ENCODE results near the gene SURF2.

DNA sequence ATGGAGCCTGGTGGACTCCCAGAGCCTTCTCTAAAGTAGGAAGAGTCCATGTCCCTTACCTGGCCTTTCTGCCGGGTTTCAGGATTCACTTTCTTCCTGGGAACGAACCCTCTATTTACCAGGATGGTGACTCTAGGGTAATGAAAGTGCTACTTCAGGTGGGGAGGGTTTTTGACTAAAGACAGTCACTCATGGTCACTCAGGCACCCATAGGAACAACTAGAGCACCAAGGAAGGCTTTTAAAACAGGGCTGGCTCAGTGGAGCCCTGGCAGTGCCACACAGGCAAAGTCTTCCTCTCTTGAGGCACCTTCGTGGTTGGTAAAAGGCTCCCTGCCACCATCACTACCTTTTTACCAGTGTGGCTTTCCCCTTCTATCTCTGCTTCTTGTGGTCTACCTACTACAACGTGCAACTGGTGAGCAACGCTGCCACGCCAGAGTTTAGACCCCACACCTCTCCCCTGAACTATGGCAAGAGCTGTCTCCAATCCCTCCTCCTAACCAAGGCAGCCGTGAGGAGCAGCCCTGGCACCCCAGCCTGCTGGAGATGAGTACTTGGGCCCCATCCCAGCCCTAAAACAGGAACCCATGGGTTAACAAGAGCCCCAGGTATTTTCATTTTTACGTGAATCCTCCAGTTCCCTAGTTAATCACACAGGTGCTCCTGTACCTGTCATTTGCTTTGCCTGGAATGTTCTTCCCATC lies 3.6 kb upstream of the SURF2 start:
- TF ChIP-seq, protein P1, sequence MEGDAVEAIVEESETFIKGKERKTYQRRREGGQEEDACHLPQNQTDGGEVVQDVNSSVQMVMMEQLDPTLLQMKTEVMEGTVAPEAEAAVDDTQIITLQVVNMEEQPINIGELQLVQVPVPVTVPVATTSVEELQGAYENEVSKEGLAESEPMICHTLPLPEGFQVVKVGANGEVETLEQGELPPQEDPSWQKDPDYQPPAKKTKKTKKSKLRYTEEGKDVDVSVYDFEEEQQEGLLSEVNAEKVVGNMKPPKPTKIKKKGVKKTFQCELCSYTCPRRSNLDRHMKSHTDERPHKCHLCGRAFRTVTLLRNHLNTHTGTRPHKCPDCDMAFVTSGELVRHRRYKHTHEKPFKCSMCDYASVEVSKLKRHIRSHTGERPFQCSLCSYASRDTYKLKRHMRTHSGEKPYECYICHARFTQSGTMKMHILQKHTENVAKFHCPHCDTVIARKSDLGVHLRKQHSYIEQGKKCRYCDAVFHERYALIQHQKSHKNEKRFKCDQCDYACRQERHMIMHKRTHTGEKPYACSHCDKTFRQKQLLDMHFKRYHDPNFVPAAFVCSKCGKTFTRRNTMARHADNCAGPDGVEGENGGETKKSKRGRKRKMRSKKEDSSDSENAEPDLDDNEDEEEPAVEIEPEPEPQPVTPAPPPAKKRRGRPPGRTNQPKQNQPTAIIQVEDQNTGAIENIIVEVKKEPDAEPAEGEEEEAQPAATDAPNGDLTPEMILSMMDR (conservative IDR thresholded peaks at IDR 0.05; ENCODE audit: low read depth, low read length), result no peak
- TF ChIP-seq EZH2 (IDR thresholded peaks at IDR 0.05; ENCODE audit: borderline replicate concordance, low read depth, low read length, poor library complexity, severe bottlenecking), result no peak
